K562 (cell line): ENCODE measurements around the gene OOSP2. TPM values are rescaled to one million over a fixed set of nuclear protein-coding genes. Genes with fewer than 3 reads are reported as not detected.

Experiments used
- CBX1 ChIP-seq: sonication (generic); IDR thresholded peaks from 2 replicates; pipeline ENCODE4 v1.6.1; 2016; ENCODE audit warnings: antibody characterized with exemption, low read depth, mild to moderate bottlenecking
- CBX5 ChIP-seq: IDR thresholded peaks from 2 replicates; pipeline ENCODE4 v1.6.1; 2014; ENCODE audit warnings: low read depth, borderline replicate concordance
- HDAC2 ChIP-seq: fragments of 450-650 bp; IDR thresholded peaks from 2 replicates; pipeline ENCODE4 v1.6.1; 2016; ENCODE audit warnings: mild to moderate bottlenecking
- IFI16 ChIP-seq: fragments of 250-450 bp; sonication (Bioruptor Pico); IDR thresholded peaks from 2 replicates; pipeline ENCODE4 v2.1.2; 2022; ENCODE audit warnings: mild to moderate bottlenecking, inconsistent platforms
- NCOA6 ChIP-seq: fragments of 450-650 bp; IDR thresholded peaks from 2 replicates; pipeline ENCODE4 v1.6.1; 2017; ENCODE audit warnings: mild to moderate bottlenecking
- NRF1 ChIP-seq, 2 experiments: fragments of 450-650 bp; IDR thresholded peaks in 1 of 2; conservative IDR thresholded peaks in 1 of 2; 2 replicates each; pipeline ENCODE4 v1.6.1; 2014; ENCODE audit warnings: mild to moderate bottlenecking in 2 of 2
- POLR3A ChIP-seq: IDR thresholded peaks from 2 replicates; pipeline ENCODE4 v1.6.1; 2011; ENCODE audit warnings: borderline replicate concordance, mild to moderate bottlenecking, moderate library complexity; ENCODE audit not compliant: insufficient read length, insufficient read depth; ENCODE audit errors: extremely low read depth
- PYGO2 ChIP-seq: fragments of 450-650 bp; IDR thresholded peaks from 2 replicates; pipeline ENCODE4 v1.6.1; 2016; ENCODE audit warnings: mild to moderate bottlenecking, missing genetic modification characterization, moderate library complexity, missing compliant biosample characterization
- RBM17 ChIP-seq: fragments of 200-400 bp; formaldehyde crosslinking; IDR thresholded peaks from 2 replicates; pipeline ENCODE4 v1.6.1; 2017; ENCODE audit warnings: low read depth, mild to moderate bottlenecking, low read length, borderline replicate concordance
- RBM25 ChIP-seq: fragments of 200-400 bp; formaldehyde crosslinking; IDR thresholded peaks from 2 replicates; pipeline ENCODE4 v1.6.1; 2018; ENCODE audit warnings: low read length, low read depth, moderate library complexity; ENCODE audit not compliant: severe bottlenecking
- RFX1 ChIP-seq: fragments of 450-650 bp; IDR thresholded peaks from 2 replicates; pipeline ENCODE4 v1.6.1; 2016; ENCODE audit warnings: mild to moderate bottlenecking, moderate library complexity
- SMARCA5 ChIP-seq: fragments of 450-650 bp; IDR thresholded peaks from 2 replicates; pipeline ENCODE4 v1.6.1; 2016
- TEAD1 ChIP-seq, 2 experiments: fragments of 450-650 bp in 1 of 2; sonication (generic) in 1 of 2; formaldehyde crosslinking; IDR thresholded peaks; 2 replicates each; pipeline versions ENCODE4 v1.4.0 to v1.8.0; 2020 to 2022; ENCODE audit warnings: mild to moderate bottlenecking in 2 of 2, missing genetic modification reagents in 1 of 2
- ZNF146 ChIP-seq: IDR thresholded peaks from one replicate; pipeline ENCODE4 v1.6.1; 2018; ENCODE audit warnings: missing compliant biosample characterization; ENCODE audit not compliant: unreplicated experiment
- ZNF263 ChIP-seq: sonication (generic); formaldehyde crosslinking; IDR thresholded peaks from 2 replicates; pipeline ENCODE4 v1.8.0; 2022; ENCODE audit warnings: mild to moderate bottlenecking, missing genetic modification reagents, borderline replicate concordance
- polyA plus RNA-seq, 8 experiments: library from polyadenylated mRNA; depleted of rRNA in 4 of 8; stranded (reverse) in 5 of 8; unstranded in 3 of 8; fragments of >200 nt; fragmentation: Nextera tagmentation in 2 of 8; fragmentation: Illumina TruSeq in 1 of 8; extraction: Ambion mirVana in 2 of 8; extraction: Trizol in 1 of 8; gene quantifications; 2 replicates each; pipeline versions ENCODE4 v1.2.1 to v1.2.3, GENCODE V29; 2011 to 2014; ENCODE audit warnings: inconsistent platforms in 1 of 8, missing spikeins in 1 of 8
- total RNA-seq, 7 experiments: library from RNA; depleted of rRNA in 6 of 7; stranded (reverse); fragments of >200 nt in 6 of 7; fragmentation: Illumina TruSeq in 2 of 7; extraction: Trizol in 2 of 7; gene quantifications; 2 replicates each; pipeline versions ENCODE4 v1.2.1 to v1.2.3, GENCODE V29; 2011 to 2021; ENCODE audit warnings: low replicate concordance in 1 of 7
- TF ChIP-seq, protein P1 (sequence below): fragments of 250-450 bp; sonication (Bioruptor Pico); IDR thresholded peaks from 2 replicates; pipeline ENCODE4 v1.5.0; 2020; ENCODE audit warnings: mild to moderate bottlenecking, borderline replicate concordance
- TF ChIP-seq, protein P2 (sequence below): fragments of 250-450 bp; sonication (Bioruptor Pico); IDR thresholded peaks from 2 replicates; pipeline ENCODE4 v1.4.0; 2020; ENCODE audit warnings: mild to moderate bottlenecking, moderate library complexity, borderline replicate concordance

Gene OOSP2
- total and polyA plus RNA-seq, 9 of the 15 experiments (the other 6 are each of a cell fraction or from before 2014, with no cell fraction given) = 0.14 to 1.5 (median 0.32) TPM; not detected in 4

GRCh38 chr11:60059521-60060240, 19.5 kb downstream of the OOSP2 start (continued):
- TF ChIP-seq, protein P1, sequence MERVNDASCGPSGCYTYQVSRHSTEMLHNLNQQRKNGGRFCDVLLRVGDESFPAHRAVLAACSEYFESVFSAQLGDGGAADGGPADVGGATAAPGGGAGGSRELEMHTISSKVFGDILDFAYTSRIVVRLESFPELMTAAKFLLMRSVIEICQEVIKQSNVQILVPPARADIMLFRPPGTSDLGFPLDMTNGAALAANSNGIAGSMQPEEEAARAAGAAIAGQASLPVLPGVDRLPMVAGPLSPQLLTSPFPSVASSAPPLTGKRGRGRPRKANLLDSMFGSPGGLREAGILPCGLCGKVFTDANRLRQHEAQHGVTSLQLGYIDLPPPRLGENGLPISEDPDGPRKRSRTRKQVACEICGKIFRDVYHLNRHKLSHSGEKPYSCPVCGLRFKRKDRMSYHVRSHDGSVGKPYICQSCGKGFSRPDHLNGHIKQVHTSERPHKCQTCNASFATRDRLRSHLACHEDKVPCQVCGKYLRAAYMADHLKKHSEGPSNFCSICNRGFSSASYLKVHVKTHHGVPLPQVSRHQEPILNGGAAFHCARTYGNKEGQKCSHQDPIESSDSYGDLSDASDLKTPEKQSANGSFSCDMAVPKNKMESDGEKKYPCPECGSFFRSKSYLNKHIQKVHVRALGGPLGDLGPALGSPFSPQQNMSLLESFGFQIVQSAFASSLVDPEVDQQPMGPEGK (CRISPR knock-in tag) = no peak
- no peak for TF ChIP-seq POLR3A
- TF ChIP-seq, protein P2, sequence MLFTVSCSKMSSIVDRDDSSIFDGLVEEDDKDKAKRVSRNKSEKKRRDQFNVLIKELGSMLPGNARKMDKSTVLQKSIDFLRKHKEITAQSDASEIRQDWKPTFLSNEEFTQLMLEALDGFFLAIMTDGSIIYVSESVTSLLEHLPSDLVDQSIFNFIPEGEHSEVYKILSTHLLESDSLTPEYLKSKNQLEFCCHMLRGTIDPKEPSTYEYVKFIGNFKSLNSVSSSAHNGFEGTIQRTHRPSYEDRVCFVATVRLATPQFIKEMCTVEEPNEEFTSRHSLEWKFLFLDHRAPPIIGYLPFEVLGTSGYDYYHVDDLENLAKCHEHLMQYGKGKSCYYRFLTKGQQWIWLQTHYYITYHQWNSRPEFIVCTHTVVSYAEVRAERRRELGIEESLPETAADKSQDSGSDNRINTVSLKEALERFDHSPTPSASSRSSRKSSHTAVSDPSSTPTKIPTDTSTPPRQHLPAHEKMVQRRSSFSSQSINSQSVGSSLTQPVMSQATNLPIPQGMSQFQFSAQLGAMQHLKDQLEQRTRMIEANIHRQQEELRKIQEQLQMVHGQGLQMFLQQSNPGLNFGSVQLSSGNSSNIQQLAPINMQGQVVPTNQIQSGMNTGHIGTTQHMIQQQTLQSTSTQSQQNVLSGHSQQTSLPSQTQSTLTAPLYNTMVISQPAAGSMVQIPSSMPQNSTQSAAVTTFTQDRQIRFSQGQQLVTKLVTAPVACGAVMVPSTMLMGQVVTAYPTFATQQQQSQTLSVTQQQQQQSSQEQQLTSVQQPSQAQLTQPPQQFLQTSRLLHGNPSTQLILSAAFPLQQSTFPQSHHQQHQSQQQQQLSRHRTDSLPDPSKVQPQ = no peak
- no peak for TF ChIP-seq IFI16 (CRISPR knock-in tag)
- no peak for TF ChIP-seq NCOA6
- TF ChIP-seq SMARCA5 = peak; percentile 68; the same call in 1 of the 2 replicates
- TF ChIP-seq TEAD1 (CRISPR knock-in tag; IDR thresholded peaks at IDR 0.05) = no peak
- no peak for TF ChIP-seq RFX1
- 0 out of 2 replicates have a peak, but pooled peaks have one; percentile 29 for TF ChIP-seq HDAC2
- no peak for TF ChIP-seq RBM17
- TF ChIP-seq PYGO2 (tag) = no peak
- TF ChIP-seq RBM25 = peak; percentile 48
- TF ChIP-seq CBX5 = no peak
- no peak for TF ChIP-seq NRF1 (conservative IDR thresholded peaks at IDR 0.05 in 1 of 2, IDR thresholded peaks at IDR 0.05 in 1 of 2)
- 0 out of 2 replicates have a peak, but pooled peaks have one; percentile 27 for TF ChIP-seq CBX1
- no peak for TF ChIP-seq ZNF263
- TF ChIP-seq ZNF146 (CRISPR knock-in tag) = peak; percentile 99
